Measurements from ENCODE around the gene HEATR9. TPM values are rescaled to one million over a fixed set of nuclear protein-coding genes. Genes with fewer than 3 reads are reported as not detected.

HEATR9 gene
- total RNA-seq, 1 donor, result 0.09 TPM

DNA sequence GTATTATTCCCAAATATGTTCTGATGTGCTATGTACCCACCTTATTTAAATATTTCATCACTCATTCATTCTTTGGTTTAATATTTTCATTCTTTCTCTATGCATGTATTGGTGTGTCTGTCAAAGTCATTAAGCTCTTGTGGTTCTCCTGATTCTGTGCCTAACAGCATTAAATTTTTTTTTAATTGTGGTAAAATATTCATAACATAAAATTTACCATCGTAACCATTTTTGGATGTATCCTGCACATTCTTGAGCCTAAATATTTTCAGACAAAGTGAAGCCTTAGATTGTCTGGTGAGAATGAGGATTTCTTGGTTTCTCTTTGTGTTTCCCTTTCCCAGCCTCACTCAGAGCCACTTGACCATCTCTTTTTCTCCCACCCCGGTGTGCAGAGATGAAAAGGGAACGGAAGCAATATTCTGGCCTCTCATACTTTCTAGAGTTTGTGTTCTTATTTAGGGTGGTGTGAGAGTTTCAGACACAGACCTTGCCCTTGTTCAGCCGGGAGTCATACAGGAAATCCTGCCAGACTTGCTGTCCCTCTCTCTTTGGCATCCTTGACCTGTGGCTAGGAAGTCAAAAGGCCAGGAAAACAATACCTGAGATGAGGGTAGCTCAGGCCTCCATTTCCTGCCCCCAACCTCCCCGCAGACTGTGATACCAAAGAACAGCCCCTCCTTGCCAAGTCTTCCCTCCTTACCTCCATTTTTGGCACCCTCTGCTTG lies 6.5 kb upstream of the HEATR9 start:
- no peak overlapping the region for H3K4me3 ChIP-seq (ENCODE audit: low read depth, low read length)
- DNase-seq (ENCODE audit: low read depth), result no peak
- TF ChIP-seq, protein P1, sequence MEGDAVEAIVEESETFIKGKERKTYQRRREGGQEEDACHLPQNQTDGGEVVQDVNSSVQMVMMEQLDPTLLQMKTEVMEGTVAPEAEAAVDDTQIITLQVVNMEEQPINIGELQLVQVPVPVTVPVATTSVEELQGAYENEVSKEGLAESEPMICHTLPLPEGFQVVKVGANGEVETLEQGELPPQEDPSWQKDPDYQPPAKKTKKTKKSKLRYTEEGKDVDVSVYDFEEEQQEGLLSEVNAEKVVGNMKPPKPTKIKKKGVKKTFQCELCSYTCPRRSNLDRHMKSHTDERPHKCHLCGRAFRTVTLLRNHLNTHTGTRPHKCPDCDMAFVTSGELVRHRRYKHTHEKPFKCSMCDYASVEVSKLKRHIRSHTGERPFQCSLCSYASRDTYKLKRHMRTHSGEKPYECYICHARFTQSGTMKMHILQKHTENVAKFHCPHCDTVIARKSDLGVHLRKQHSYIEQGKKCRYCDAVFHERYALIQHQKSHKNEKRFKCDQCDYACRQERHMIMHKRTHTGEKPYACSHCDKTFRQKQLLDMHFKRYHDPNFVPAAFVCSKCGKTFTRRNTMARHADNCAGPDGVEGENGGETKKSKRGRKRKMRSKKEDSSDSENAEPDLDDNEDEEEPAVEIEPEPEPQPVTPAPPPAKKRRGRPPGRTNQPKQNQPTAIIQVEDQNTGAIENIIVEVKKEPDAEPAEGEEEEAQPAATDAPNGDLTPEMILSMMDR (IDR thresholded peaks at IDR 0.05; ENCODE audit: insufficient read depth, low read length), result no peak

- DNase-seq (ENCODE audit: low read depth), result no peak
- TF ChIP-seq, protein P1 (IDR thresholded peaks at IDR 0.05; ENCODE audit: insufficient read depth, low read length), result no peak
- H3K4me3 ChIP-seq (ENCODE audit: low read depth, low read length), result no peak overlapping the region
These were observed 3.7 kb upstream of the HEATR9 start for GRCh38 chr17:35872196-35872980.

DNA sequence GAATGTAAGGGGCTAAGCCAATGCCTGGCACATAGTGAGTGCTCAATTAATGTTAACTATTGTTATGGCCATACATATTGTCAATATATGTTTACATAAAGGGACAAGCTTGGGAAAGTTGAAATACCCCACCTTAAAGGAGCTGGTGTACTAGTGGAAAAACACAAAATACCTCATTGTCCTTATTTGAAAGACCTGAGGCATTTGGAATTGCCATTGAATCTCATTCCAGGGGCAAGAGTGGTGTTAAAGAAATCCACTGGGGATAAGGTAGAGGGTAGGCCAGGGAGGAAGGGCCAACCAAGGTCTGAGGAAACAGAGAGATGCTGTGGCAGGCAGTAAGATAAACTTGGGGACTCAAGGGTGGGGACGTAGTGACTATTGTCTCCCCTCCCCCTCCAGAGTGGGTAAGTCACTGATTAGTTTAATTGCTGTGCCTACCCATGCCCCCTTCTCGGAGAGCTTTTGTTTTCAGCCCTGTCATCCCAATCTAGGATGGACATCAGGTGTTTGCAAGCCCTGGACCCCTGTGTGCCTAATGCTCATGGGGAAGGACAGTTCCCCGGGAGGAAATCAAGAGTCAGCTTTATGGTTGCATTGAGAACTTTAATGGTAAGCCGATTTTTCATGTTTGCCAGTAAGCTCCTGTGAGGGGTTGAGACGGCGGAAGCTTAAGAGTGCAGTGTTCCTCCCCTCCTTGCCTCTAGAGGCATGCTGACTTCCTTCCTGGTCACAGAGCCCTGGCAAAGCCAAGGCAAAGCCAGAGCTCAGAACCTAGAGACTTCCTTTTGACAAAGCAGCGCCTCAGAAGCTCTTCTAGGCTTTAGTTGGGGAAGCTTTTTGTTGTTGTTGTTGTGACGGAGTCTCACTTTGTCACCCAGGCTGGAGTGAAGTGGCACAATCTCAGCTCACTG lies 2.5 kb upstream of the HEATR9 start:
- H3K4me3 ChIP-seq (ENCODE audit: low read depth, low read length), result no peak overlapping the region
- TF ChIP-seq, protein P1 (IDR thresholded peaks at IDR 0.05; ENCODE audit: insufficient read depth, low read length), result no peak

DNA sequence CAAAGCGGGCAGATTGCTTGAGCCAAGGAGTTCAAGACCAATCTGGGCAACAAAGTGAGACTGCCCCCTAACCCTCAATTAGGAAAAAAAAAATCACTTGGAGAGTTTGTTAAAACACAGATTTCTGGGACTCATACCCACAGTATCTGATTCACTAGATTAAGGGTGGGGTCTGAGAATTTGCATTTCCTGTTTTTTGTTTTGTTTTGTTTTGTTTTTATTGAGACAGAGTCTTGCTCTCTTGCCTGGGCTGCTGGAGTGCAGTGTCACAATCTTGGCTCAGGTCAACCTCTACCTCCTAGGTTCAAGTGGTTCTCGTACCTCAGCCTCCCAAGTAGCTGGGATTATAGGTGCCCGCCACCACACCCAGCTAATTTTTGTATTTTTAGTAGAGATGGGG lies 1.1 kb downstream of the HEATR9 start:
- TF ChIP-seq, protein P1 (IDR thresholded peaks at IDR 0.05; ENCODE audit: insufficient read depth, low read length), result no peak
- H3K4me3 ChIP-seq (ENCODE audit: low read depth, low read length), result no peak overlapping the region
- no peak for DNase-seq (ENCODE audit: low read depth)

More for the DNA sequence above, 2.5 kb upstream of the HEATR9 start:
- DNase-seq (ENCODE audit: low read depth), result no peak

GRCh38 chr17:35866341-35866950 lies 2.2 kb downstream of the HEATR9 start:
- DNase-seq (ENCODE audit: low read depth), result no peak
- H3K4me3 ChIP-seq (ENCODE audit: low read depth, low read length), result no peak overlapping the region

More at GRCh38 chr17:35866341-35866950, 2.2 kb downstream of the HEATR9 start:
- TF ChIP-seq, protein P1 (IDR thresholded peaks at IDR 0.05; ENCODE audit: insufficient read depth, low read length), result no peak
